Measurements from ENCODE around the gene ARHGAP22. TPM values are rescaled to one million over a fixed set of nuclear protein-coding genes. Genes with fewer than 3 reads are reported as not detected.

The ARHGAP22 gene
- total and polyA plus RNA-seq, 2 of the 4 experiments (the other 2 are of a cell fraction) = 28.3 to 30.2 TPM

- H2BK120ac ChIP-seq (ENCODE audit: low read depth, low read length) = no peak overlapping the region
- H3K9me3 ChIP-seq (ENCODE audit: control insufficient read depth, insufficient read depth, low read length) = no peaks in the 10 kb centered on the region
- no peak overlapping the region for H2BK20ac ChIP-seq (ENCODE audit: low read depth, low read length)
- no peak overlapping the region for H3K4ac ChIP-seq (ENCODE audit: low read depth, low read length)
- no peak overlapping the region for H4K5ac ChIP-seq (ENCODE audit: low read depth, low read length)
- H3K9ac ChIP-seq (ENCODE audit: low read depth, low read length) = no peak overlapping the region
- H3K27ac ChIP-seq (ENCODE audit: insufficient read depth, low read length) = no peak overlapping the region
- H3K79me1 ChIP-seq (ENCODE audit: low read depth in 1 of 2, low read length in 2 of 2) = peaks cover 54 to 98% of the 10 kb centered on the region in 2 experiments
- no peak overlapping the region for H3K56ac ChIP-seq (ENCODE audit: extremely low read depth, insufficient read depth, low read length)
- no peaks in the 10 kb centered on the region for H3K27me3 ChIP-seq (ENCODE audit: control insufficient read depth, insufficient read depth, low read length)
- no peak overlapping the region for H3K14ac ChIP-seq (replicated peaks; ENCODE audit: low read depth, low read length)
- DNase-seq (peak; percentile 56), ATAC-seq (ENCODE audit: low read depth) (peak; percentile 71)
- no peak overlapping the region for H3K4me2 ChIP-seq (ENCODE audit: low read depth, low read length)
- ChIA-PET CTCF (interaction anchor here (0.8 to 1.1 kb wide), 3 partner anchors 11 to 145 kb away, joined by 3 to 4 read pairs (median 3); no protein-coding TSS in a partner anchor), POLR2A (ENCODE audit: unreplicated experiment) (no interaction called here)
- WGBS, 2 experiments (ENCODE audit: extremely low coverage in 2 of 2, insufficient read length in 1 of 2) = 100% methylated on average over 1 of the region's 8 CpGs; no CpG with 5 or more reads in 1 of the 2 experiments
- H3K4me3 ChIP-seq (ENCODE audit: insufficient read depth, low read depth, low read length) = no peak overlapping the region
- no peak overlapping the region for H4K91ac ChIP-seq (ENCODE audit: insufficient read depth, low read depth, low read length)
- H2BK15ac ChIP-seq (ENCODE audit: low read depth, low read length) = no peak overlapping the region
- no peak overlapping the region for H4K8ac ChIP-seq (ENCODE audit: low read depth in 2 of 2, low read length in 2 of 2)
- no peak overlapping the region for H3K18ac ChIP-seq (ENCODE audit: low read depth, low read length)
- no peak overlapping the region for H2AK9ac ChIP-seq (replicated peaks; ENCODE audit: low read depth, low read length, poor library complexity)
- H2AFZ ChIP-seq (replicated peaks; ENCODE audit: low read length, poor library complexity) = no peak overlapping the region
- dilution Hi-C loops (cut with HindIII; ENCODE audit: low sequenced_read_pairs, unreplicated experiment) (no loop called here), in situ Hi-C loops (cut with MboI; ENCODE audit: low sequenced_read_pairs) (loop anchor here (25.0 kb wide), 2 partner anchors 144 to 294 kb away; no protein-coding TSS in a partner anchor), intact Hi-C loops (cut with micrococcal nuclease) (loop anchor here (1.0 kb wide), 1 partner anchor 142 kb away; no protein-coding TSS in a partner anchor)
- TF ChIP-seq POLR2A (IDR thresholded peaks at IDR 0.05; ENCODE audit: low read depth, low read length) = no peak
- peak; percentile 63 for TF ChIP-seq RAD21 (IDR thresholded peaks at IDR 0.05; ENCODE audit: low read length)
- TF ChIP-seq, protein P1, sequence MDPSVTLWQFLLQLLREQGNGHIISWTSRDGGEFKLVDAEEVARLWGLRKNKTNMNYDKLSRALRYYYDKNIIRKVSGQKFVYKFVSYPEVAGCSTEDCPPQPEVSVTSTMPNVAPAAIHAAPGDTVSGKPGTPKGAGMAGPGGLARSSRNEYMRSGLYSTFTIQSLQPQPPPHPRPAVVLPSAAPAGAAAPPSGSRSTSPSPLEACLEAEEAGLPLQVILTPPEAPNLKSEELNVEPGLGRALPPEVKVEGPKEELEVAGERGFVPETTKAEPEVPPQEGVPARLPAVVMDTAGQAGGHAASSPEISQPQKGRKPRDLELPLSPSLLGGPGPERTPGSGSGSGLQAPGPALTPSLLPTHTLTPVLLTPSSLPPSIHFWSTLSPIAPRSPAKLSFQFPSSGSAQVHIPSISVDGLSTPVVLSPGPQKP (IDR thresholded peaks at IDR 0.05; ENCODE audit: borderline replicate concordance, low read depth, low read length) = no peak
- TF ChIP-seq SMC3 (IDR thresholded peaks at IDR 0.05; ENCODE audit: low read depth, low read length) = peak; percentile 55
- TF ChIP-seq FOS (IDR thresholded peaks at IDR 0.05; ENCODE audit: low read depth, low read length) = no peak
- TF ChIP-seq USF2 (IDR thresholded peaks at IDR 0.05; ENCODE audit: low read depth, low read length) = no peak
- TF ChIP-seq MAZ (IDR thresholded peaks at IDR 0.05; ENCODE audit: borderline replicate concordance, low read depth, low read length) = peak; percentile 48; the same call in 1 of the 2 replicates
- TF ChIP-seq NFE2L2 (IDR thresholded peaks at IDR 0.05; ENCODE audit: low read depth, low read length) = no peak
- no peak for TF ChIP-seq RFX5 (IDR thresholded peaks at IDR 0.05; ENCODE audit: low read depth, low read length)
- no peak for TF ChIP-seq CEBPB (IDR thresholded peaks at IDR 0.05; ENCODE audit: low read depth, low read length)
- peak; percentile 55 for TF ChIP-seq CTCF (conservative IDR thresholded peaks at IDR 0.05; ENCODE audit: low read depth, low read length)
- TF ChIP-seq MXI1 (IDR thresholded peaks at IDR 0.05; ENCODE audit: borderline replicate concordance, low read depth, low read length) = no peak
- TF ChIP-seq CHD1 (IDR thresholded peaks at IDR 0.05; ENCODE audit: low read depth, low read length) = no peak
- no peak for TF ChIP-seq BHLHE40 (IDR thresholded peaks at IDR 0.05; ENCODE audit: low read depth, low read length)
- no peak for TF ChIP-seq RCOR1 (IDR thresholded peaks at IDR 0.05; ENCODE audit: insufficient replicate concordance, low read length)
- no TSS peak for BruUV-seq (replicated peaks)
- H3K23ac ChIP-seq (ENCODE audit: low read depth, low read length) = no peak overlapping the region
- peaks cover 14% of the 10 kb centered on the region for H3K4me1 ChIP-seq (ENCODE audit: control insufficient read depth, insufficient read depth, low read length)
- H2BK5ac ChIP-seq (ENCODE audit: low read depth, low read length, poor library complexity, severe bottlenecking) = no peak overlapping the region
- H3K9me1 ChIP-seq (ENCODE audit: insufficient read depth, low read length) = peaks cover 44% of the 10 kb centered on the region
- no peaks in the 10 kb centered on the region for H3K36me3 ChIP-seq (ENCODE audit: control insufficient read depth, insufficient read depth, low read length)
- peaks cover 63% of the 10 kb centered on the region for H4K20me1 ChIP-seq (ENCODE audit: insufficient read depth, low read length)
- H2AK5ac ChIP-seq (ENCODE audit: low read depth, low read length) = no peak overlapping the region
These were observed 98.5 kb downstream of the ARHGAP22 start for GRCh38 chr10:48506147-48506917.

Measured in IMR-90 (cell line).